ENCODE data around the gene CHGA. TPM values are rescaled to one million over a fixed set of nuclear protein-coding genes. Genes with fewer than 3 reads are reported as not detected.

The CHGA gene
- total RNA-seq, 1 donor from 2014 or later = 663 TPM

DNA sequence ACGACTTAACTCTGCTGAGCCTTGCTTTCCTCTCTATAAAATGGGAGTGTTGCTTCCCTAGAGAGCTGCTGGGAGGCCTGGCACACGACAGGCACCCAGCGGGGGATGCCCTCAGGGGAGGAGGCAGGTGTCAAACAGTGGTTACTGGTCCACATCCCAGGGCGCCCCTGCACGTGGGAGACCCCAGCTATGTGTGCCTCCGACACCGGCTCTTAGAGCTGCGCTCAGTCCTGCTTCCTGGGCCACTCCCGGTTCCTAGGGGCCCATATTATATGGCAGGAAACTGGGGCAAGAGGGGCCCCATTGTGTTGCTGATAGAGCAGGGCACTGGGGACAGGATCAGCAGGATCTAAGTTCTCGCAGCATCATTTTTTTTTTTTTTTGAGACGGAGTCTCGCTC, 47.3 kb downstream of the CHGA start:
- TF ChIP-seq, protein P1, sequence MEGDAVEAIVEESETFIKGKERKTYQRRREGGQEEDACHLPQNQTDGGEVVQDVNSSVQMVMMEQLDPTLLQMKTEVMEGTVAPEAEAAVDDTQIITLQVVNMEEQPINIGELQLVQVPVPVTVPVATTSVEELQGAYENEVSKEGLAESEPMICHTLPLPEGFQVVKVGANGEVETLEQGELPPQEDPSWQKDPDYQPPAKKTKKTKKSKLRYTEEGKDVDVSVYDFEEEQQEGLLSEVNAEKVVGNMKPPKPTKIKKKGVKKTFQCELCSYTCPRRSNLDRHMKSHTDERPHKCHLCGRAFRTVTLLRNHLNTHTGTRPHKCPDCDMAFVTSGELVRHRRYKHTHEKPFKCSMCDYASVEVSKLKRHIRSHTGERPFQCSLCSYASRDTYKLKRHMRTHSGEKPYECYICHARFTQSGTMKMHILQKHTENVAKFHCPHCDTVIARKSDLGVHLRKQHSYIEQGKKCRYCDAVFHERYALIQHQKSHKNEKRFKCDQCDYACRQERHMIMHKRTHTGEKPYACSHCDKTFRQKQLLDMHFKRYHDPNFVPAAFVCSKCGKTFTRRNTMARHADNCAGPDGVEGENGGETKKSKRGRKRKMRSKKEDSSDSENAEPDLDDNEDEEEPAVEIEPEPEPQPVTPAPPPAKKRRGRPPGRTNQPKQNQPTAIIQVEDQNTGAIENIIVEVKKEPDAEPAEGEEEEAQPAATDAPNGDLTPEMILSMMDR (IDR thresholded peaks at IDR 0.05; ENCODE audit: partially characterized antibody, unreplicated experiment) = no peak

DNA sequence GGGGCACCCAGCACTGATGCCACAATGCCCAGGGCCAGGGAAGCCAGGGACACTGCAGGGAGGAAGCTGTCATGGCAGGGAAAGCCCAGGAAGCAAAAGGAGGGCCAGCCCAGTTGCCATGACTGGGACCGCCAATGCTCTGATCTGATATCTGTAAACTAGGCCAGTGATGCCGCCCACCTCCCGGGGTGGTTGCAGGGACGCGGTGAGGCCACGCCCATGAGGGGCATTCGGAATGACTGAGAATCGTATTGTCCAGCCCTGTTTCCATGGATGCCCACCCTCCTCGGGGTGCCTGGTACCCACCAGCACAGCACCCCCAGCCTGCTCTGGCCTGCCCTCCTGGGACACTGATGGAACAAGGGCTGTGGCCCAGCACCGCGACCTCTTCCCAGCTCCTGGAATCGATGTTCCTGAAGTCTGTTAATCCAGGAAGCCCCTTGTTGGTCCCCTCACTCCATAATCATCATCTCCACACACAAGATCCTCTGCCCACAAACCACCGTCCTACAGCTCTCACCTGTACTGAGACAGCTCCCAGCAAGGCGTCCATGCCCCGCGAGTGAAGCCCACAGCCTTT, 48.7 kb downstream of the CHGA start:
- Mint-ChIP-seq H3K27ac (ENCODE audit: unreplicated experiment) (peak overlapping the region; percentile 56), H3K36me3 (ENCODE audit: unreplicated experiment) (peaks cover 4% of the 10 kb centered on the region), H3K4me1 (ENCODE audit: low read depth, unreplicated experiment) (peaks cover 28% of the 10 kb centered on the region), H3K9me3 (ENCODE audit: unreplicated experiment) (peaks cover 18% of the 10 kb centered on the region), H3K4me3 (ENCODE audit: unreplicated experiment) (no peak overlapping the region), H3K27me3 (ENCODE audit: unreplicated experiment) (peaks cover 11% of the 10 kb centered on the region)
- DNase-seq = no peak
- TF ChIP-seq, protein P1 (IDR thresholded peaks at IDR 0.05; ENCODE audit: partially characterized antibody, unreplicated experiment) = no peak

More for the DNA sequence above, 47.3 kb downstream of the CHGA start:
- Mint-ChIP-seq H3K27ac (ENCODE audit: unreplicated experiment) (no peak overlapping the region), H3K27me3 (ENCODE audit: unreplicated experiment) (peaks cover 11% of the 10 kb centered on the region), H3K9me3 (ENCODE audit: unreplicated experiment) (peaks cover 18% of the 10 kb centered on the region), H3K4me1 (ENCODE audit: low read depth, unreplicated experiment) (peaks cover 28% of the 10 kb centered on the region), H3K4me3 (ENCODE audit: unreplicated experiment) (no peak overlapping the region), H3K36me3 (ENCODE audit: unreplicated experiment) (peaks cover 4% of the 10 kb centered on the region)
- DNase-seq = no peak

DNA sequence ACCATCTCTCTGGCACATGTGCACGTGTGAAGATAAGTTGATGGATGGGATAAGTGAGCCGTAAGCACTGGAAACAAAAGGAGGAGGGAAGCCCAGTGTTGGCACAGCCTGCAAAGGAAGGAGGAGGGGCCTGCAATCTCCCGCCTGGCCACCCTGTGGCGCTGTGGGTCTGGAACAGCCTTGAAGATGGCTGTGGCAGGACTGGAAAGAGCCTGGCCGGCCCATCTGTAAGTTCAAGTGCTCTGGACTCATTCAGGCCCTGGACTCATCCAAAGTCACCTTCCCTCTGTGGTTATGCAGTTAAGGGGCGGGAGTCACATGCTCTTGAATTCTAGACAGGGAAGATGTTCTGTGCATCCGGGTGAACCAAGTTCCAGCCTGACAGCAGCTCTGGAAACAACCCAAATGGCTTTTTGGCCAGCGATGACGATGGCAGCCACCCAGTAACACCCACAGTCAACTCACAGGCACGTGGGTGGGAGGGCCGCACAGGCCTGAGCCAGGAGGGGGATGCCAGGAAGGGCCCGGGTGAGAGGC, 50.4 kb downstream of the CHGA start:
- H3K36me3 Mint-ChIP-seq (ENCODE audit: unreplicated experiment) = peaks cover 15% of the 10 kb centered on the region

DNA sequence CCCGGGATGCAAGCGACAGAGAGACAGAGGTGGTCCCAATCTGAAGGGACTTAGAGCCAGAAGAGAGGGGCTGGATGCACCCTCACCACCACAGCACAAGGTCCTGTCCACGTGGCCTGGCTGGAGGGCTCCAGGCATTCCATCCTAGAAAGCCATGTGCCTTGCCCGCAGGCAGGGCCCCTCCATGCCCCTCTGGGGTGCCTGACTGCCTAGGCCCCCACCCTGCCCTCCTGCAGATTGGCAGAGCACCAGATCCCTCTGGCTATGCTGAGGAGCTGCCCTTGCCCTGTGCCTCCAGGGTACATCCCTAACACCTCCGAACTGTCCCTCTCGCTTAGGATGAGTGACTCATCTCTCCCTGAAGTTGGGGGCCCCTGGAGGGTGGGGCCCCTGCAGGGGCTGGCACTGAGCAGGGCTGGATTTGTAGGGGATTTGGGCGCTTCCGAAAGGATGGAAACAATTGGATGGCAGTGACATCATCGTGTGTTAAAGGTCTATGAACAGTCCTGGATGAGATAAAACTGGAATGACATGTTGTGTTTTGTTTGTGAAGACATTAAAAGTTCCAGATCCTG, 50.9 kb downstream of the CHGA start:
- peaks cover 13% of the 10 kb centered on the region for H3K27me3 Mint-ChIP-seq (ENCODE audit: unreplicated experiment)
- DNase-seq = no peak
- H3K27ac Mint-ChIP-seq (ENCODE audit: unreplicated experiment) = no peak overlapping the region
- H3K4me3 Mint-ChIP-seq (ENCODE audit: unreplicated experiment) = no peak overlapping the region
- peaks cover 22% of the 10 kb centered on the region for H3K4me1 Mint-ChIP-seq (ENCODE audit: low read depth, unreplicated experiment)
- H3K9me3 Mint-ChIP-seq (ENCODE audit: unreplicated experiment) = peaks cover 24% of the 10 kb centered on the region
- peaks cover 18% of the 10 kb centered on the region for H3K36me3 Mint-ChIP-seq (ENCODE audit: unreplicated experiment)
- TF ChIP-seq, protein P1 (IDR thresholded peaks at IDR 0.05; ENCODE audit: partially characterized antibody, unreplicated experiment) = no peak

More for the DNA sequence above, 50.4 kb downstream of the CHGA start:
- DNase-seq = peak; percentile 92
- peak overlapping the region; percentile 15 for H3K27ac Mint-ChIP-seq (ENCODE audit: unreplicated experiment)
- peaks cover 13% of the 10 kb centered on the region for H3K27me3 Mint-ChIP-seq (ENCODE audit: unreplicated experiment)
- TF ChIP-seq, protein P1 (IDR thresholded peaks at IDR 0.05; ENCODE audit: partially characterized antibody, unreplicated experiment) = peak; percentile 83
- H3K4me3 Mint-ChIP-seq (ENCODE audit: unreplicated experiment) = no peak overlapping the region
- H3K9me3 Mint-ChIP-seq (ENCODE audit: unreplicated experiment) = peaks cover 24% of the 10 kb centered on the region
- H3K4me1 Mint-ChIP-seq (ENCODE audit: low read depth, unreplicated experiment) = peaks cover 22% of the 10 kb centered on the region
